NCI-H2171 treated with DMSO at 0.1 percent for 48 hours (cell line): ENCODE measurements around the gene IFNA4.
"Not testable (repeated sequence)": the region's sequence is repeated elsewhere in the genome, so short reads cannot be mapped to it uniquely, and the experiment has no call there.

ENCODE experiments used
- DNase-seq: peaks from one replicate; lab custom pipeline; 2025; lab: John Stamatoyannopoulos, UW

IFNA4 gene

GRCh38 chr9:21187487-21187886, at the start of gene IFNA4:
Gene IFNA4 (minus strand): TSS chr9:21187587. CDS start chr9:21187531, 56 bp downstream.
- DNase-seq, result not testable (repeated sequence)

DNA sequence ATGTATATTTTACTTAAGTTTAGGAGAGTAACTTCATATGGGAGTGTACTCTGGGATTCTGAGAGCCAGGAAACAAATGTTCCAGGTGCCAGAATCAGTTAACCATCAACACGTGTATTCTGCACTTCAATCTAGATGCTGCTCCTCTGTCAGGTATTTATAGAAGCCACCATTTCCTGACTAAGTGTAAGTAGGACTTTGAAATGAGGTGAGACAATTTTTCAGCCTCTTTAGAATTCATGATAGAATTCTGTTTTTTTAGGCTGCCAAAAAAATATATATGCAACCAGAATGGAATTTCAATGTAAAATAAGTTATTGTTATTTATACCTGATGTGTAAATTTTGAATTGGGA, 49.0 kb upstream of the IFNA4 start:
- not testable (repeated sequence) for DNase-seq

DNA sequence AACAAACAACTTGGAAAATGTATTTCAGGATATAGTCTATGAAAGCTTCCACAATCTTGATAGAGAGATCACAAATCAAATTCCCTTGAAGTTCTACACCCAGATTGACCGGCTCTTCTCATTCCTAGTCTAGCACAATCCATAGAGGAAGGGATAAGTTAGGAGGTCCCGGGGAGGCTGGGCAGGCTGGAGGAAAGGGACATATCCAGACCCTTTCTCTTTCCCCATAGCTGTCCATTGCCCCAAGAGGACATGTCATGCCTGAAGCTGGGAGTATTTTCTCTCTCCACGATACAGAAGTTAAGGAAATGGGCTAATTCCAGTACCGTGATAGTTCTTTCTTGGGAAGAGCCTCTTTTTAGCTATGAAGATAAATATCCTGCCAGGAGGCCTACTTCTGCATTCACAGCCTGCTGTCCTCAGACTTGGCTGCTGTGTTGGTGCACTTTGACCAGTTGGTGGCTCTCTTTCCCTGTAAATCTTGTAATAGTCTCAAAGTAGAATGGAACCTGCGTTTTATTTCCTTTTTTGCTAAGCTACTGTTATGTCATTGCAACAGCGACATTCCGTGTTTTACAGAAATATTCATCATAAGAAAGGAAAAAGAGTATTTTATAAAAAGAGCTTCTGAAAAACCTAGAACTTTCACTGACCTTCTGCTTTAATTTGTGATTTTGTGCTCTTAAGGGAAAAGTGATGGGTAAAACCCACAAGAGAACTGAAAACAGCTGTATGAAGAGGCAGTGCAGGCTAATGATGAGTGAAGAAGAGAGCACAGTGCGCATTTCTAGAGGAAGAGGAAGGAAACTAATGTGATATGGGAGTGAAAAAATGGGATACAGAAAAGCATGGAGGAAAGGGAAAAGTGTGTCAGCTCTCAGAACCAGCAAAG, 48.3 kb upstream of the IFNA4 start:
- DNase-seq, result peak; percentile 1

- no peak for DNase-seq
Measured at GRCh38 chr9:21234153-21234687, 46.8 kb upstream of the IFNA4 start.

DNA sequence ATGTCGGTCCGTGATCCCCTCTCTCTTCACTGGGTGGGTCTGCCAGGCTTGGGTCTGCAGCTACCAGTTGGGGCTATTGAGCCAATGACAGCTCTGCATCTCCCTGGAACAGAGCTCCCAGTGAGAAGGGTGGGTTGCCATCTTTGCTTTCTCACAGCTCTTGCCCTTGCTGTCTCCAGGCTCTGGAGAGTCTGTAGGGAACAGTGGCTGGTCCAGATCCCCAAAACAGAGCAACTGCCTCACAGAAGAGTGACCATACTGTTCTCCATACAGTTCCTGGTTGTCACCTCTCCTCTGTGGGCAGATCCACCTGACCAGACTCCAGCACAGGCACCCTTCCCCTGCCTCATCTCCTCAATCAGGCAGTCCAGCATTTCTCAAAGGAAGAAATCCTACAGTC, 45.9 kb upstream of the IFNA4 start:
- no peak for DNase-seq

DNA sequence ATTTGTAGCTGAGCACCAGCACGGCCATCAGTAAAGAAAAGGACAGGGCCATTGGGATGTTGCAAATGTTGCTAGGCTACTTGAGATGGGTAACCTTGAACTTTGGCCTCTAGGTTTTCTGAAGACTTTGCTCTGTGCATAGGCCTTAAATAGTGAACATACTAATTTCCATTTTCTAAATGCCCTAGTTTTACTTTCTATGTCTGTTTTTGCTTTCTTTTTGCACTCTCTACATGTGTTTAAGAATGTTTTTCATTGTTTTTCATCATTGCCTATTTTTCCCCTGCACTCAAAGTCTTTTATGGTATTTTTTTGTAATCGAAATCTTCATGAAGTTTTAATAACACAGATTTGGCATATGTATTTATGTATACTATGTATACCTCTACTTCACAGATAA, 40.7 kb upstream of the IFNA4 start, which contains the start of gene IFNA17:
TSS of gene IFNA17 (minus strand) at position 101 of the 400 bp plus-strand sequence. CDS start at position 52, 49 bp downstream.
- no peak for DNase-seq

DNA sequence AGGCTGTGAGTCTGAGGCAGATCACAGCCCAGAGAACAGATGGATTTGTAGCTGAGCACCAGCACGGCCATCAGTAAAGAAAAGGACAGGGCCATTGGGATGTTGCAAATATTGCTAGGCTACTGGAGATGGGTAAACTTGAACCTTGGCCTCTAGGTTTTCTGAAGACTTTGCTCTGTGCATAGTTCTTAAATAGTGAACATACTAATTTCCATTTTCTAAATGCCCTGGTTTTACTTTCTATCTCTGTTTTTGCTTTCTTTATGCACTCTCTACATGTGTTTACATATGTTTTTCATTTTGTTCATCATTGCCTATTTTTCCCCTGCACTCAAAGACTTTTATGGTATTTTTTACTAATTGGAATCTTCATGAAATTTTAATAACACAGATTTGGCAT, 29.8 kb upstream of the IFNA4 start, which contains the start of gene IFNA16:
TSS of gene IFNA16 (minus strand) at position 101 of the 400 bp plus-strand sequence. CDS start at position 95, 6 bp downstream.
- not testable (repeated sequence) for DNase-seq

- DNase-seq, result not testable (repeated sequence)
Measured at GRCh38 chr9:21213411-21214326, 26.3 kb upstream of the IFNA4 start.

- not testable (repeated sequence) for DNase-seq
Measured at GRCh38 chr9:21212160-21212559, 24.8 kb upstream of the IFNA4 start.

DNA sequence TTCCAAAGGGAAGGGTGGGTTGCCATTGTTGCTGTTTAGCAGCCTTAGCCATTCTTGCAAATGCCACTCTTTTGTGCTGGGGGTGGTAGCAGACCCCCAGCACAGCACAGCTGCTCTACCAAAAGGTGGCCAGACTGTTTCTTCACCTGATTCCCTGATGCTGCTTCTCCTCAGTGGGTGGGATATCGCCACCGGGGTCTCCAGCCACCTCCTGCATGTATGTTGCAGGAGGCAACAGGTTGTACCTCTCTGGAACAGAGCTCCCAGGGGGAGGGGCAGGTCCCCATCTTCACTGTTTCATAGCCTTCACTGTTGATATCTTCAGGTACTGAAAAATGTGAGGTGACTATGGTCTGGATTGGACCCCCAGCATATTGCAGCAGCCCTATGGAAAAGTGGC, 23.4 kb upstream of the IFNA4 start:
- not testable (repeated sequence) for DNase-seq

- DNase-seq, result no peak
Measured at GRCh38 chr9:21210311-21210710, 22.9 kb upstream of the IFNA4 start.

- DNase-seq, result not testable (repeated sequence)
Measured at GRCh38 chr9:21207043-21207442, 19.7 kb upstream of the IFNA4 start, which contains the start of gene IFNA10. Gene IFNA10 (minus strand): TSS chr9:21207143. CDS start chr9:21207097, 46 bp downstream.

- DNase-seq, result no peak
Measured at GRCh38 chr9:21205204-21205603, 17.8 kb upstream of the IFNA4 start.

DNA sequence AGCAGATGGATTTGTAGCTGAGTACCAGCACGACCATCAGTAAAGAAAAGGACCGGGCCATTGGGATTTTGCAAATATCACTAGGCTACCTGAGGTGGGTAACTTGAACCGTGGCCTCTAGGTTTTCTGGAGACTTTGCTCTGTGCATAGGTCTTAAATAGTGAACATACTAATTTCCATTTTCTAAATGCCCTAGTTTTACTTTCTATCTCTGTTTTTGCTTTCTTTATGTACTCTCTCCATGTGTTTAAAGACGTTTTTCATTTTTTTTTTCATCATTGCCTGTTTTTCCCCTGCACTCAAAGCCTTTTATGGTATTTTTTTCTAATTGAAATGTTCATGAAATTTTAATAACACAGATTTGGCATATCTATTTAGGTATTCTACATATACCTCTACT, 14.7 kb upstream of the IFNA4 start, which contains the start of gene IFNA7:
TSS of gene IFNA7 (minus strand) at position 101 of the 400 bp plus-strand sequence. CDS start at position 61, 40 bp downstream.
- not testable (repeated sequence) for DNase-seq

DNA sequence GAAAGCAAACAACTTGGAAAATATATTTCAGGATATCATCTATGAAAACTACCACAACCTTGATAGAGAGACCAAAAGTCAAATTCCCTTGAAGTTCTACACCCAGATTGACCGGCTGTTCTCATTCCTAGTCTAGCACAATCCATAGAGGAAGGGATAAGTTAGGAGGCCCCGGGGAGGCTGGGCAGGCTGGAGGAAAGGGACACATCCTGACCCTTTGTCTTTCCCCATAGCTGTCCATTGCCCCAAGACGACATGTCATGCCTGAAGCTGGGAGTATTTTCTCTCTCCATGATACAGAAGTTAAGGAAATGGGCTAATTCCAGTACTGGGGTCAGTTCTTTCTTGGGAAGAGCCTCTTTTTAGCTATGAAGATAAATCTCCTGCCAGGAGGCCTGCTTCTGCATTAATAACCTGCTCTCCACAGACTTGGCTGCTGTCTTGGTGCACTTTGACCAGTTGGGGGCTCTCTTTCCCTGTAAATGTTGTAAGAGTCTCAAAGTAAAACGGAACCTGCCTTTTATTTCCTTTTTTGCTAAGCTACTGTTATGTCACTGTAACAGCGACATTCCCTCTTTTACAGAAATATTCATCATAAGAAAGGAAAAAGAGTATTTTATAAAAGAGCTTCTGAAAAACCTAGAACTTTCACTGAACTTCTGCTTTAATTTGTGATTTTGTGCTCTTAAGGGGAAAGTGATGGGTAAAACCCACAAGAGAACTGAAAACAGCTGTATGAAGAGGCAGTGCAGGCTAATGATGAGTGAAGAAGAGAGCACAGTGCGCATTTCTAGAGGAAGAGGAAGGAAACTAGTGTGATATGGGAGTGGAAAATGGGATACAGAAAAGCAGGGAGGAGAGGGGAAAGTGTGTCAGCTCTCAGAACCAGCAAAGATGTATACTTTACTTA, 7.7 kb upstream of the IFNA4 start:
- not testable (repeated sequence) for DNase-seq

GRCh38 chr9:21182810-21183736, 4.3 kb downstream of the IFNA4 start:
- DNase-seq, result not testable (repeated sequence)

- DNase-seq, result no peak
Measured at GRCh38 chr9:21174671-21175070, 12.7 kb downstream of the IFNA4 start.

GRCh38 chr9:21172156-21172555, 15.2 kb downstream of the IFNA4 start:
- no peak for DNase-seq

GRCh38 chr9:21171351-21171750, 16.0 kb downstream of the IFNA4 start:
- DNase-seq, result no peak

- DNase-seq, result not testable (repeated sequence)
Measured at GRCh38 chr9:21166560-21166959, 20.8 kb downstream of the IFNA4 start, which contains the start of gene IFNA21. Gene IFNA21 (minus strand): TSS chr9:21166660. CDS start chr9:21166612, 48 bp downstream.
